Muscle of leg (tissue), 11 donors: ENCODE measurements around the gene DEDD2. TPM values are rescaled to one million over a fixed set of nuclear protein-coding genes. Genes with fewer than 3 reads are reported as not detected.

Source experiments
- DNase-seq: peaks from one replicate; pipeline ENCODE4 v3.0.0; 2013
- H3K27ac ChIP-seq: one replicate; pipeline ENCODE4 v1.5.1; 2013; ENCODE audit warnings: mild to moderate bottlenecking, low read length, control low read depth
- H3K27me3 ChIP-seq: one replicate; pipeline ENCODE4 v1.6.1; 2013; ENCODE audit warnings: low read length; ENCODE audit not compliant: control insufficient read depth, insufficient read depth
- H3K36me3 ChIP-seq: one replicate; pipeline ENCODE4 v1.6.1; 2013; ENCODE audit warnings: low read length; ENCODE audit not compliant: control insufficient read depth, insufficient read depth
- H3K4me1 ChIP-seq: one replicate; pipeline ENCODE4 v1.6.1; 2013; ENCODE audit warnings: low read length; ENCODE audit not compliant: control insufficient read depth, insufficient read depth
- H3K4me3 ChIP-seq: one replicate; pipeline ENCODE4 v1.5.1; 2013; ENCODE audit warnings: low read length, control low read depth
- H3K9me3 ChIP-seq: replicated peaks from 2 replicates; pipeline ENCODE4 v1.6.1; 2013; ENCODE audit warnings: low read depth, low read length; ENCODE audit not compliant: control insufficient read depth
- WGBS: methylation state at CpG from one replicate; pipeline ENCODE4 v1.1.5; 2013; ENCODE audit warnings: missing lambda C conversion rate; ENCODE audit not compliant: insufficient coverage; 5-methylcytosine and 5-hydroxymethylcytosine counted together
- polyA plus RNA-seq, 8 donors: library from polyadenylated mRNA; unstranded; fragments of 120-200 nt; gene quantifications; one replicate each; pipeline versions ENCODE4 v1.2.1 to v1.2.3, GENCODE V29; 2013; ENCODE audit warnings: inconsistent platforms in 1 of 8, low replicate concordance in 1 of 8; ENCODE audit not compliant: insufficient read length in 8 of 8, insufficient read depth in 1 of 8
- total RNA-seq: library from RNA; stranded (reverse); fragments of 120-200 nt; gene quantifications from one replicate; pipeline ENCODE4 v1.2.4, GENCODE V29; 2013

Gene DEDD2
- total and polyA plus RNA-seq, 9 donors, result 11.7 to 16.3 (median 13.9) TPM

GRCh38 chr19:42208612-42209011, 8.9 kb downstream of the DEDD2 start:
- Histone ChIP-seq H3K36me3 (peaks cover 60% of the 10 kb centered on the region), H3K27ac (no peak overlapping the region), H3K27me3 (no peaks in the 10 kb centered on the region), H3K4me3 (no peak overlapping the region), H3K4me1 (no peaks in the 10 kb centered on the region), H3K9me3 (no peaks in the 10 kb centered on the region)
- WGBS, result 87% methylated on average over 5 of the region's 11 CpGs
- DNase-seq, result no peak

DNA sequence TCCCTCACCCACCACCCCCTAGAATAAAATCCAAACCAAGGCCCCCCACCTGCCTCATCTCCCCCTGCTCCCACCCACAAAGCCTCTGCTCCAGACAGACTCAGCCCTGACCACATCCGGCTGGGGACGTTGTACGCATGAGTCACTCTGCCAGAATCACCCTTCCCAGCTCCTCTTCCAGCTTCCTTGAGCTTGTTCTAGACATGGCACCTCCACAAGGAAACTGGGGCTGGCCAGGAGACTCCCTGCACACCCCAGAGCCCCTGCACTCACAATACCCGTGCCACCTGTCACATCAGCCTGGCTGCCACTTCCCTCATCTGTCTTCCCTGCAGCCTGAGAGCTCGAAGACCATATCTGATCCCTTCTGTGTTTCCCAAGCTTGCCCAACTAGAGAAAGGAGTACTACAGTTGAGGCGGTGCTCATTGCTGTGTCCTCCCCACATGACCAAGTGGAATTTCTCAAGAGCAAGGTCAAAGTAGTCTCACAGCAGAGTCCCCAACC, 9.7 kb downstream of the DEDD2 start:
- H3K4me3 ChIP-seq, result no peak overlapping the region
- no peaks in the 10 kb centered on the region for H3K27me3 ChIP-seq
- DNase-seq, result no peak
- H3K4me1 ChIP-seq, result peaks cover 1% of the 10 kb centered on the region
- no peak overlapping the region for H3K27ac ChIP-seq
- 84% methylated on average over 6 of the region's 6 CpGs for WGBS
- no peaks in the 10 kb centered on the region for H3K9me3 ChIP-seq
- peaks cover 61% of the 10 kb centered on the region for H3K36me3 ChIP-seq

- H3K36me3 ChIP-seq, result peaks cover 65% of the 10 kb centered on the region
- peaks cover 4% of the 10 kb centered on the region for H3K4me1 ChIP-seq
- no peak overlapping the region for H3K4me3 ChIP-seq
- DNase-seq, result no peak
- WGBS, result 83% methylated on average over 8 of the region's 14 CpGs
- no peaks in the 10 kb centered on the region for H3K27me3 ChIP-seq
- no peaks in the 10 kb centered on the region for H3K9me3 ChIP-seq
- H3K27ac ChIP-seq, result no peak overlapping the region
These were observed 10.4 kb downstream of the DEDD2 start for GRCh38 chr19:42206871-42207755.

GRCh38 chr19:42204664-42205063, 12.8 kb downstream of the DEDD2 start:
- Histone ChIP-seq H3K27ac (no peak overlapping the region), H3K4me1 (peaks cover 6% of the 10 kb centered on the region), H3K36me3 (peaks cover 74% of the 10 kb centered on the region), H3K27me3 (no peaks in the 10 kb centered on the region), H3K9me3 (no peaks in the 10 kb centered on the region), H3K4me3 (no peak overlapping the region)
- WGBS, result 94% methylated on average over 2 of the region's 6 CpGs
- no peak for DNase-seq

DNA sequence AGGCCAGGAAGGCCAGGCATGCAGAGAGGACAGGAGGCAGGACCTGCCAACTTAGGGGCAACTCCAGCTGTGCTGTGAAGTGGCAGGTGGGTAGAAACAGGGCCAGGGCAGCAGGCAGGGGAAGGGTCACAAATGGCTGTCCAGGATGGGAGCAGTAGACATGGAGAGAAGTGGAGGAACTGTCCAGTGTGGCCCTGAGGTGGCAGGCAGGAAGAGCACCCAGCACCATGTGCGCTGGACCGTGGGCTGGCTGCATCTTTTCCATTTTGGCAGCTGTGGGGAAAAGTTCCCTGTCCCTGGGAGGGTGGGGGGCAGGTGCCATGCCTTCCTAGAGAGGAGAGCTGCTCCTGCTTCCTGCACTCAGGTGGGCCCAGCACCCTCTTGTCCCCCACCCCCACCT, 13.8 kb downstream of the DEDD2 start:
- no peaks in the 10 kb centered on the region for H3K27me3 ChIP-seq
- no peak for DNase-seq
- H3K4me3 ChIP-seq, result no peak overlapping the region
- peaks cover 72% of the 10 kb centered on the region for H3K36me3 ChIP-seq
- H3K4me1 ChIP-seq, result peaks cover 10% of the 10 kb centered on the region
- H3K27ac ChIP-seq, result no peak overlapping the region
- no CpG with 5 or more reads among the region's 2 CpGs for WGBS
- H3K9me3 ChIP-seq, result no peaks in the 10 kb centered on the region

DNA sequence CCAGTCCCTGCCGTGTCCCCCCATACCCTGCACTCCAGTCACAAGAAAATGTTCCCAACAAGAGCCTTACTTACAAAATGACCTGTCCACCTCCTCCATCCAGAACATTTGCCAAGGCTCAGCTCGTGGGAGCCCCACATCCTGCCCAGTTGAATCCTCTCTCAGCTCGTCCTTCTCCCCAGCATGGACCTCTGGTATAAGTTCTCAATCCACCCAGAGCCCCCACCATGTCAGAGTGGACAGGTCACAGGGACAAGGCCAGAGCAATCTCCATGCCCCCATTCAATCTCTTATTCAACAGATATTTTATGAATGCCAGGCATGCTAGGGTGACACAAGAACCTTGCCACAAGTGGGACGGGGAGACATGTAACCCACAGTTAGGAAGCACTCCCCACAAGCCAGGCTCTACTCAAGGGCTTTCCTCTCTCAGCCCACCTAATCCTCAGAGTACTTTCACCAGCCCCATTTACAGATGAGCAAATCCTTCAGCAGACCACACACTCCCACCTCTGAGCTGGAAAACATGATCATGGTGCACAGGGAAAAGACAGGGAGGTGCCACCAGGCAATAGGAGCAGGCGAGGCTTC, 15.1 kb downstream of the DEDD2 start:
- Histone ChIP-seq H3K36me3 (peaks cover 65% of the 10 kb centered on the region), H3K27ac (peak overlapping the region; percentile 35), H3K9me3 (no peaks in the 10 kb centered on the region), H3K4me1 (peaks cover 10% of the 10 kb centered on the region), H3K4me3 (no peak overlapping the region), H3K27me3 (no peaks in the 10 kb centered on the region)
- WGBS, result 74% methylated on average over 5 of the region's 5 CpGs
- no peak for DNase-seq

DNA sequence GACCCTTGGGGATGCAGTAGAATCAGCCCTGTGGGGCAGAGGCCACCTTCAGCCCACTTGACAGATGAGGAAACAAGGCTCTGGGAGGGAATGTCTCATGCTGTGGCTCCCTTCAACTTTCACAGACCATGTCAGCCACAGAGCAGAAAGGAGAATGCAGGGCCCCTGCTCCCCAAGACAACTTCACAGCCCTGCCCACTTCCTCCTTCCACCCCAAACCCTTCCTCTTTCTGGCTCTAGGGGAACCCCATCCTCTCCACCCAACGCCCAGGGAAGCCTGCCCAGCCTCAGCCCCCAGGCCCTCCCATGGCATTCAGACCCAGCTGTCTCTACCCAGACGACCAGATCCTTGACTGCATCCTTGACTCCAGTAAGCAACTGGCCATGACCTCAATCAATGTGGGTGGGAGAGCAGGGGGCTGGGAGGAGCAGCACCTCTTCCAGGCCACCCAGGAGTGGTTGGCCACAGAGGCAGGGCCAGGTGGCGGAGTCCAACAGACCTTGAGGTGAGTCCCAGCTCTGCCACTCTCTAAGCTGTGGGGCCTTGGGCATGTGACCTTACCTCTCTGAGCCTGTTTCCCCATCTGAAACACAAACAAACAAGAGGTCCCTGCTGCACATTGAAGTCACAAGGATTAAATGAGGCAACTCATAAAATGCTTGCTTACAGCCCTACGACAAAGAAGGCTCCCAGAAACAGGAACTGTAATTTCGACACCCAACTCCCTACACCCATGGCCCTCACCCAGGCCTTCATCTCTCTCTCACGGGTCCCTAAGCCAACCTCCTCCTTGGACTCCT, 15.8 kb downstream of the DEDD2 start:
- DNase-seq, result peak; percentile 58
- Histone ChIP-seq H3K27me3 (no peaks in the 10 kb centered on the region), H3K4me3 (no peak overlapping the region), H3K9me3 (no peaks in the 10 kb centered on the region), H3K27ac (peak overlapping the region; percentile 71), H3K4me1 (peaks cover 13% of the 10 kb centered on the region), H3K36me3 (peaks cover 58% of the 10 kb centered on the region)
- WGBS, result 85% methylated on average over 5 of the region's 6 CpGs

- H3K36me3 ChIP-seq, result peaks cover 47% of the 10 kb centered on the region
- H3K4me1 ChIP-seq, result peaks cover 13% of the 10 kb centered on the region
- H3K27me3 ChIP-seq, result no peaks in the 10 kb centered on the region
- no peak overlapping the region for H3K27ac ChIP-seq
- H3K4me3 ChIP-seq, result no peak overlapping the region
- no peak for DNase-seq
- 96% methylated on average over 4 of the region's 5 CpGs for WGBS
- H3K9me3 ChIP-seq, result no peaks in the 10 kb centered on the region
These were observed 17.3 kb downstream of the DEDD2 start for GRCh38 chr19:42200116-42200715.

DNA sequence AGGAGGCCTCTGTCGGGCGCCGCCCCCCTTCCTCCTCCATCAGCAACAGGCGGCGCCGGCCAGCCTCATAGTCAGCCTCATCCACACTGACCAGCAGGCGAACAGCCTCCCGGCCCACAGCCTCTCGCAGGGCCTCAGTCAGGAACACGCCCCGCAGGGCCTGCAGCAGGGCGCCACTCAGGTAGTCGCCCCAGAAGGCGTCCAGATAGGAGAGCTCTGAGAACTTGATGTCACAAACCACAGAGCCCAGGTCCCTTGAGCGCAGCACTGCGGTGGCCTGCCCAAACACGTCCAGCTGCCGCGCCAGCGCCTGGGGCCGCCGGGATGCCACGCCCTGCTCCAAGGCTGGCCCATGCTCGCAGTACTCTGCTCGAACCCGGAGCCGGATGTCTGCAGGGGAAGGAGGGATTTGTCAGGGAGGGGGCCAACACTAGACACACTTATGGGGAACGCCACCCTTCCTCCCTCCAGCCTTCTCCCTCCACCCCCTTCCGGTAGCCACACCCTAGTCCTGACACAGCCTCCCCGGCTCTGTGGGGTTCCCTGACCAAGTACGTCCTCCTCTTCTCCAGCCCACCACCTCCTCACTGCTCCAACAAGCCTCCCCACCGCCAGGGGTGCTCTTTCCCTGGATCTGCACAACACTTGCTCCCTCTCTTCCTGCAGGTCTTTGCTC, 17.9 kb downstream of the DEDD2 start:
- Histone ChIP-seq H3K36me3 (peaks cover 45% of the 10 kb centered on the region), H3K4me1 (peaks cover 13% of the 10 kb centered on the region), H3K9me3 (no peaks in the 10 kb centered on the region), H3K27me3 (no peaks in the 10 kb centered on the region), H3K27ac (no peak overlapping the region), H3K4me3 (no peak overlapping the region)
- 64% methylated on average over 18 of the region's 32 CpGs for WGBS
- DNase-seq, result no peak
